Activated CD8-positive, alpha-beta memory T cell treated with anti-CD3 and anti-CD28 coated beads for 24 hours (primary cell): ENCODE data around the gene ACOT13.
"Not testable (repeated sequence)": the region's sequence is repeated elsewhere in the genome, so short reads cannot be mapped to it uniquely, and the experiment has no call there.

Experiments
- DNase-seq: peaks from one replicate; pipeline ENCODE4 v3.0.0-alpha.2; 2020

Gene ACOT13

DNA sequence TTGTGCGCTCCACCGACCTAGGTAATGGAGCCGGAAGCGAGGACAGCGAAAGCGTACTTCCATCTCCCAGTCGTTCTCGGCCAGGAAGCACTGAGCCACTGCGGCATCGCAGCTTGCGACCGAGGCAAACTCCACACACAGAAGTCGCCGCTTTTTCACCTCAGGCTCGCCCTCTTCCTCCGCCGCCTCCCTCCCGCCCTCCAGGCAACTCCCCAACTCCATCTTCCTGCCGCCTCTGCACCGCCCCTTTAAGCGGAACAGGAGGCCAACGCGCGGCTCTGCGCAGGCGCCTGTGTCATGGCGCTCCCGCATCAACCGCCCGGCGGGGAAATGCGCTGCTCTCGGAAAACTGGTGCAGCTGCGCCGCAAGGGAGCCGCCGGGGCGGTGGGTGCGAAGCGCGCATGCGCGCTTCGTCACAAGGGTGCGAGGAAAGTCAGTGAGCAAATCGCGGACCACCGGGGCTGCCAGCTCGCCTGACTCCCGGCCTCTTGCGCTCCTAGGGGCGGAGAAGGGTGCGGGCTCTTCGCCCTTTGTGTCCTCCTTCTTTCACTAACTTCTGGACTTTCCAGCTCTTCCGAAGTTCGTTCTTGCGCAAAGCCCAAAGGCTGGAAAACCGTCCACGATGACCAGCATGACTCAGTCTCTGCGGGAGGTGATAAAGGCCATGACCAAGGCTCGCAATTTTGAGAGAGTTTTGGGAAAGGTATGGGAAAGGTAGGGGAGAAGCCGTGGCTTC, at the start of gene ACOT13, which contains the start of gene TDP2:
TSS of gene ACOT13 (plus strand) at position 437 of the 737 bp plus-strand sequence. CDS start at position 624, 187 bp downstream.
TSS of gene TDP2 (minus strand) at position 259 of the 737 bp plus-strand sequence. CDS start at position 222, 37 bp downstream.
- DNase-seq = peak; percentile 96

DNA sequence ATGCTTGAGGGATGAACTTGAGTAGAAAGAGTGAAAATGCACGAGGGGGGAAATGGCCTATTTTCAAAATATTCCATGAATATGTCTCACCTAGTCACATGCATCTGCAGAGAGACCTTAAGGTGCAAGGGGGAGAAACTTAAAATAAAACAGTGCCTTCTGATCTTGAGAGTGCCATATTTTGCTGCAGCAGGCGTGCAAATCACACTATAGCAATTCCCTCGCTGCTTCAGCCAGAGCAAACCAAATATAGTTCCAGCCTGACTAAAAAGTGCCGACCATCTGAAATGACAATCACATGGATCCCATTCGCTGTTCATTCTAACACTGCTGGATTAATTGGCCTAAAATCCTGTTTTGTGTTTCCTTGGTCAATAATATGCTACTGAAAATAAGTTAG, 47.2 kb upstream of the ACOT13 start:
- DNase-seq = no peak

DNA sequence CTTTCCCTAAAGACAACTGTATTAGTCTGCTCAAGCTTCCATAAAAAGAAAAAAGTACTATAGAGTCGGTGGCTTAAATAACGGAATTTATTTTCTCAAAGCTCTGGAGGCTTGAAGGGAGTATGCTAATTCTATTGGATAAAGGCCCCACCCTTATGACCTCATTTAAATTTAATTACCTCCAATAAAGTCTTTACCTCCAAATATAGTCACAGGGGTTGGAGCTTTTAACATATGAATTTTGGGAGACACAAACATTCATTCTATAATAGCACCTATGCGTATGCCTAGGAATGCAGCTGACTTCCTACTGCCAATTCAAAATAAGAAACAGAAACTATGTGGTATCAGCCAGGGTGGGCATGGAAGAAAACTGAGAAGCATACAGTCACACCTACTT, 46.2 kb upstream of the ACOT13 start:
- no peak for DNase-seq

DNA sequence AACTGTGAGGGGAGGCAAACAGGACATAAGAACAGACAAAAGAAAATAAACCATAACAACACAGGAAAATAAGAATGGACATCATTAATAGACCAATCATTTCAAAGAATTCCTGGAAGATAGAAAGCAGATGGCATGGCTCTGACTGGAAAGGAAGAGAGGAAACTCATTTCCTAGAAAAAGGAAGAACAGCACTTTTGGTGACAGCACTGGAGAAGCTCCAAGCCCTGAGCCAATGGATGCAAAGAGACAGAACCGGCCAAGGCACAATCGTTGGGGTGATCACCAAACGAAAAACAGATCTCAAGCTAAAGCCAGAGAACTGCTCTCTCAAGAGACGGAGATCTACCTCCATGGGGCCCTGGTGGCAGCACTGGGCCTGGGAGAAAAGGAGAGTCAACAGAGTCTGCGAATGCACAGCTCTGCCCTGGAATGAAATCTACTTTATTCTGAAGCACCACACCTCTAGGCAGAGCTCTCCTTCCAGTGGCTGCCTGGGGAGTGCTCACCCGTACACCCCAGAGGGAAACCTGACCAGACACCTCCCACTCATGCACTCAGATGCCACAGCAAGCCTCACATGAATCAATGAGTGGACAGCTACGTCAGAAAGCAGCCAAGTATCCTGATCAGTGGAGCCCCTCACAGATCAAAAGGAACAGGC, 45.1 kb upstream of the ACOT13 start:
- no peak for DNase-seq

DNA sequence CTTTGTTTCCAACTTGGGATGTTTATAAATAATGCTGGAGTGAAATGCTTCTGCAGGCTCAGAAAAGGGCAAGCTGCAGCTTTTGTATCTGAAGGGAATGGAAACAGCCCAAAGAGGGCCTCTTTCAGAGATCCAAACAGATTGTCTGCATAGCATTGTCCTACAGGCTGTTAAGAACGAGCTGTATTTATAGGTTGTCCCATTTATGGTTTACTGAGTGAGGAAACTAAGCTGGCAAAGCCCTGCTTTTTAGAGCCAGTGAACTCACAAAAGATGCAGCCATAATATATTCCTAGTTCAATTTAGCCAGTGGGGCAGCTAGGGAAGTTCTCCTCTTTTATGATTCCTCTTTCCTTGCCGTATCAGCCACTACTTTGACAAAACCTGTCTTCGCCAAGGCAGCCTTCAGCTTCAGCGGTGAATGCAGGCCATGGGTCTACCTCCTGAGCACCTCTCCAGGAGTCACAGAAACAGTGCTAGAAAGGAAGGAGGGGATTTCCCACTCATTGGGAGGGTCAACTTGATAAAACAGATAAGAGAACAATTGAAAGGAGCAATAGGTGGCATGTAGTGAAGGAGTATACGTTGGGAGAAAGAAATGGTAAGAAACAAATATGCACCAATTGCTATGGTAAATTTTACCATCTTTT, 35.9 kb upstream of the ACOT13 start:
- DNase-seq = no peak

DNA sequence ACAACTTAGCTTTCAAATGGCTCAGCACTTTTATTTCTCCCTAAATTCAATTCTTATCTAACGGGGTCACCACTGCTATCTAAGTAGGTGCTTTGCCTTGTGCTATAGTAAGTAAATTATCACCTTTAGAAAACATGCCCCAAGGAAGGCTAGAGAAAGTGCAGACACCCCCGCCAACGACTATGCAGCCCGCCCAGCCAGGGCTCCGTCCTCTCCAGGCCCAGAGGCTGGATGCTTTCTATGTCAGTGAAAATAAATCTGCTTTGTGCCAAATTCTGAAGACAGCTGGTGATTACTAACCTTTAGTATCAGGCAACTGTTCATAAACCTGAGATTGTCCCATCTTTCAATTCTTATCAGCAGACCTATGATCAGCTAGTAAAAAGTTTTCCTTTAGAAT, 35.2 kb upstream of the ACOT13 start:
- DNase-seq = no peak

DNA sequence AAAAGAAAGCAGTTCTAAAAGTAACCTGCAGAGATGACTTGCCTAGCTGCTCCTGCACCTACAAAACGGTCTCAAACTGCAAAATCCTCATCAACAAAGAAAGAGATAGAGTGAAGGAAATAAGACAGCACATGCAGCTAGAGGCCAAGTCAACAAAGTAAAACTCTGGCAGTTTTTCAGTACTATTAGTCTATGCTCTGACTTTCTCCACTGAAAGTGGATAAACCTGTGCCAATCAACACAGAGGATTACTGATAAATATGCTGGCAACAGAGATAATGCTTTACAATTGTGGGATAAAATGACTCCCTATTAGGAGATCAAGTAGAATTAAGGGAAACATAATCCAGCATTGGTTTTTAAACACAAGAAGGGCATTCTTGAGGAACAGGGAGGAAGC, 34.3 kb upstream of the ACOT13 start:
- no peak for DNase-seq

DNA sequence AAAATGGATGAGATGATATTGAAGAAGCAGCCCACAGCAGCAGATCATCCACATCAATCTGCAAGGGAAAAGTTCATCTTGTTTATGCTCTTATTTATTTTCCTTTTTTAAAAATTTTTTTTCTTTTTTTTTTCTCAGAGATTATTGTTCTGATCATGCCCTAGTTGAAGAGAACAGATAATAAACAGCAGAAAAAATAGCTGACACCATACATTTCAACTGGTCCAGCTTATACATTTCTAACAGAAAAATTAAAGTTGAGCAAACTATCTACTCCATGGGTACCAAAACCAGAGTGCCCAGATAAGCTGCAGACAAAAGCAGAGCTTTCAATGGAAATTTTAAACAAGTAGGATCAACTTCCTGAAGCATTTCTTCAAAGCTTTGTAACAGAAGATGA, 30.2 kb upstream of the ACOT13 start:
- no peak for DNase-seq

DNA sequence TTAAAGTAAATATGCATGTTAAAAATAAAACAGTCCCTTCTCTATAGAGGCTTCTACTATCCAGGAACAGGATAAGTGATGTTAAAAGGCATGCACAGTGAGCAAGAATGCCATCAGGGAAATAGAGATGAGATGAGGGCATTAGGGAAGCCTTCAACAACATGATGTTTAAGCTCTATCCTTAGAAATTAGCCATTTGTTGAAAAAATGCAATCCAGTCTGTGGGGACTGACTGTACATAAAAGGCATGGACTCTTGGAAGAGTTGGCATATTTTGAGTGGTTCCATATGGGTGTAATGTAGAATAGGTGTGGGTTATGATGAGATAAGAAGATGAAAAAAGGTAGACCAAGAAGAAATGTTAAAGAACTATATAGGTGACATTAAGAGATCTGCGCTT, 26.7 kb upstream of the ACOT13 start:
- no peak for DNase-seq

DNA sequence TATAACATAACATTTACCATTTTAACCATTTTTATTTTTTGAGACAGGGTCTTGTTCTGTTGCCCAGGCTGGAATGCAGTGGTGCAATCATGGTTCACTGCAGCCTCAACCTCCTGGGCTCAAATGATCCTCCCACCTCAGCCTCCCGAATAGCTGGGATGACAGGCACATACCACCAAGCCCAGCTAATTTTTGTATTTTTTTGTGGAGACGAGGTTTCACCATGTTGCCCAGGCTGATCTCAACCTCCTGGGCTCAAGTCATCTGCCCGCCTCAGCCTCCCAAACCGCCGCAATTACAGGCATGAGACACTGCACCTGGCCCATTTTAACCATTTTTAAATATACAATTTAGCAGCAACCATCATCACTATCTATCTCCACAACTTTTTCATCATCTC, 26.2 kb upstream of the ACOT13 start:
- not testable (repeated sequence) for DNase-seq

DNA sequence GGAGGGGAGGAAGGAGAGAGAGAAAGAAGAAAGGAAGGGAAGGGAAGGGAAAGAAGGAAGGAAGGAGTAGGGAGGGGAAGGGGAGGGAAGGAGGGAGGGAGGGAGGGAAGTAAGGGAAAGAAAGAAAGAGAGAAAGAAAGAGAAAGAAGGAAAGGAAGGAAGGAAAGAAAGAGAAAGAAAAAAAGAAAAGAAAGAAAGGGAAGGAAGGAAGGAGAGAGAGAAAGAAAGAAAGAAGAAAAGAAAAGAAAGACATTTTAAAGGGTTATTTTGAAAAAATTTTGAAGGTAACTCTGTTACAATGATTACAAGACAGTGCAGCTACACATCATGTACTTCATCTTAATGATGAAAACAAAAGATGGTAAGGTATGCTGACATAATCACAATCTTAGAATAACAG, 24.8 kb upstream of the ACOT13 start:
- no peak for DNase-seq

DNA sequence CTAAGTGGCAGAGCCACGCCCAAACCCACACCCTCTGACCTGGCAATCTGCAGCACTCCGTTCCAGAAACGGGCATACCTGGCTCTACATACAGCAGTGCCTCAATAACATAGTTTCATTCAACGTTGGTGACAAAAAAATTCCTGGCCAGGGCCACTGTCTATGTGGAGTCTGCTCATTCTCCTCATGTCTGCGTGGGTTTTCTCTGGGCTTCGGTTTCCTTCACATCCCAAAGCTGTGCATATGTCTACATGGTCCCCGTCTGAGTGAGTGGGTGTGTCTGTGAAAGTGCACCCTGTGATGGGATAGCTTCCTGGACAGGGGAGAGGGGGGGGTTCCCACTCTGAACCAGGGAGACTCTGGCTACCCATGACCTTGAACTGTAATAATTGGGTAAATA, 23.0 kb upstream of the ACOT13 start:
- DNase-seq = no peak

DNA sequence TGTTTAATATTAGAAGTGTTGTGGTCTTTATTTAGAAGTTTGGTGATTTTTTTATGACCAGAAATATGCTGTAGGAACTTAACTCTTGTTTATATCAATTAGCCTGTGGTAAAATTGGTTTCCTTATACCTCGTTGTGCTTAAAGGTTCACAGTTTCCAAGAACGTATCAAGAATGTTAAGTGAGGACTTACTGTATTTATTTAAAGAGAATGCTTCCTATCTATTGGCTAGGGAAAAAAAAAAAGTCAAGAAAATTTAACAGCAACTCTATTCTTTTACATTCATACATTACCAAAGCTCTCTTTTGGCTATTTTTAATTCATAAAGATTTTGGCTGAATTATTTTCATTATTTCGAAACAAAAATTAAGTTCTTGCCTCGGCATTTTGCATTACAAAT, 22.5 kb upstream of the ACOT13 start:
- DNase-seq = no peak

DNA sequence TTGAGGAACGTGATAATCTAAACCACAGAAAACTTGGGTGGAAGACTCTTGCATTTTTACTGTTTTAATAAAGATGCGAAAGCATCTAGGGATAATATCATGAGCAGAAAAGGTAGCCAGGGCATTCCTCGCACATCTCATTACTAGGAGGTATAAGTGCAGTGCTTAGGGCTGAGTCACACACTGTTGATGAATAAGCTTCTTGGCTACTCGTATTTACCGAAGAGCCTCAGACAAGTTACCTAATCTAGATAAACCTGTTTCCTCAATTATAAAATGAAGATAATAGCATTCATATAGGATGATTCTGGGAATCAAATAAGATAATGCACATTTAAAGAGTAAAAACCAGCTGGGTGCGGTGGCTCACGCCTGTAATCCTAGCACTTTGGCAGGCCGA, 20.1 kb upstream of the ACOT13 start:
- no peak for DNase-seq

DNA sequence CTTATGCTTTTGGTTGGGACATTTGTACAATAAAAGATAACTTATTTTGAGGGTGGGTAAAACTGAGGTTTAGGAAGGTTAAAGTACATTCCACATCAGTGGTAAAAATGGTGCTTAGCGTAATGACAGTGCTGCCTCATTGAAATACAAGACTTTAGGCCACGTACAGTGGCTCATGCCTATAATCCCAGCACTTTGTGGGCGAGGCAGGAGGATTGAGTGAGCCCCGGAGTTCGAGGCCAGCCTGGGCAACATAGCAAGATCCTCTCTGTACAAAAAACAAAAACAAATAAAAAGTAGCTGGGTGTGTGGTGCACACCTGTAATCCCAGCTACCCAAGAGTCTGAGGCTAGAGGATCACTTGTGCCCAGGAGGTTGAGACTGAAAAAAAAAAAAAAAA, 18.6 kb upstream of the ACOT13 start:
- no peak for DNase-seq

DNA sequence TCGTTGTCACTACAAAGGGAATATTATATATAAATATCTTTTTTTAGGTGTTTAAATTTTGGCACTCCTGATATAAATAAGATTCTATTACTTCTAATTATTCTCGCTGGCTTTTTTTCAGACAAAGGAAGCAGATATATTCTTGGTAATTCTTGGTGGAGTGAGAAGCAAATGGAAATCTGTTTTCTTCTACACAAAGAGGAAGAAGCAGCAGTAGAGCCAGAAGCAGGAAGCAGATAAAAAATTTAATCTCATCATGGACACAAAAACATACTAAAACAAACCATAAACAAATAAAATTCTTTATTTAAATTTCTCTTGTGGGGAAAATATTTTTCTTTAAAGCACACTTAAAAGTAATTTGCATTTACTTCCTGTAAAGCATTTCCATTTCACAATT, 17.2 kb upstream of the ACOT13 start:
- DNase-seq = no peak

DNA sequence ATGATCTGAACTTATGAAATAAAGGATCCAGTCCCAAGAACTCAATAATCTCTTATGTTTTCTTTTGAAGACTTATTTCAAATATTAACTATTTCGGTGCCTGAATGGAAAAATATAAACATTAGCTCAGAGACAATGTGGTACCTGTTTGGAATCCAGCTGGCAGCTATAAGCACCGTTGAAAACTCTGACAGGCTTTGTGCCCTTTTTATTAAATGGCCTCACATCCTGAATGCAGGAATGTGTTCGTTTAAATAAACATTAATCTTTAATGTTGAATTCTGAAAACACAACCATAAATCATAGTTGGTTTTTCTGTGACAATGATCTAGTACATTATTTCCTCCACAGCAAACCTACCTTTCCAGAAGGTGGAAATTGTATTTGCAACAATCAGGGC, 16.5 kb upstream of the ACOT13 start:
- DNase-seq = no peak

DNA sequence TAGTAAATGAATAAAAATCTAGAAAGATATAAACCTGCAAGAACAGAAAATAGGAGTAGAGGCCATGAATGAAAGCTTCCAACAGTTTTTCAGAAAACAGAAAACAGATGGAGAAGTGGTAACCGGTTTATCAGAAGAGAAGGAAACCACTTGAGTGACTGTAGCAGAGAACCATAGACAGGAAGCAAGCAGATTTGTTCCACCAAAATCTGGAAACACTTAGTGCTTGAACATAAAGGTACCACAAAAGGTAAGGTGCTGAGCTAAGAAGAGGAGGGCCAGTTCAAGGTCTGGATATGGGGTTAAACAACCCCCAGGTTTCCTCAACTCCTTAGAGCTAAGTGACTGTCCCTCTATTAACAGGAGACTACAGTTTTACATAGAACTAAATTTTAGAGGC, 11.7 kb upstream of the ACOT13 start:
- no peak for DNase-seq

DNA sequence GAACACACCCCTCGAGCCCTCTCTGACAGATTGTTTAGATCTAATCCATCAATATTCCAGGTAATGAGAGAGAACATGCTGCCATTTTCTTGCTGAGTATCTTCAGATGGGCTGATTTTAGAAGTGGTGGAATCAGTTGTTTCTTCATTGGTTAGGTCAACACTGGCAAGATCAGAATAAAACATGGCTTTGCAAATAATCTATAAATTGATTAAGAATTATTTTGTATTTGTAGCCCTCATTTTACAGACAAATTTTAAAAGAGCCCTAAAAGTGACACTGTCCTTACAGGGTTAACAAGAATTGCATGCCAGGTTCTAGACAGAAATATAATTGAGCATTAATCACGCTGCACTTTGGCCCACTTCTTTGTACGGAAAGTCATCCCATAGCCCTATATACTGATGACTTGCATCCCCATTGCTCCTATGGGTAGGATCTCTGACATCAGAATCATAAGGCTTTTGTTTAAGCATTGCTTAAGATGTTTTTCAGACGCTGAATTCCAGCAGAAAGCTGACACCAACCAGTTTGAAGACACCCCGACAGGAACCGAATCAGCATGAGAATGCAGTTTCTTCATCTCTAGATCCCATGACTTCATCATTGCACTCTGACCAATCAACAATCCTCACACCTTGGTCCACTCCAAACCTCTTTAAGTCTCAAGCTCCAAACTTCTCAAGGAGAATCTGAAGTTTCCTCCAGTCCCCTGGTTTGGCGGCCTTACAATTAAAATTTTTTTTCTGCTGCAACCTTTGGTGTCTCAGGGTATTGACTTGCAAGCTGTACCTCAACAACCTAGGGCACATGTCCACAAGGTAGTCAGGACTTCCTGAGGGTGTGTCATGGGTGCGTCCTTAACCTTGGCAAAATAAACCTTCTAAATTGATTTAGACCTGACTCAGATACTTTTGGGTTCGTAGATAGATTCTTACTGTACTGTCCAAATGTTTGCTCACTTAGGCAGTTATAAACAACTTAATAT, 8.0 kb upstream of the ACOT13 start:
- no peak for DNase-seq

DNA sequence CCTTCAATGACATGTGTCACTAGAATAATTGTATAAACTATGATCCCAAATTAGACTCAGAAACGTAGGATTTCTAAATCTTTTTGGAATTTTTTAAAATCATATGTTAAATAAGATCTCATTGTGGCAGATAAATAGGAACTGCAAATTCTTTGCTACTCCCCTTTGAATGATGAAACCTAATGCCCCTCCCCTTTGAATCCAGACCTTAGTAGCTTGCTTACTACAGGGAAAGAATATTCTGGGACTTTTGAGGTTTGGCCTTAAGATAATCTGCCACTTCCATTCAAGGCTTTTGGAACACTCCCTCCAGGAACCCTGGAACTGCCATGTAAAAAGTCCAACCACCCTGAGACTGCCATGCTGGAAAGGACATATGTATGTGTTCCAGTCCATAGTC, 7.3 kb upstream of the ACOT13 start:
- no peak for DNase-seq

DNA sequence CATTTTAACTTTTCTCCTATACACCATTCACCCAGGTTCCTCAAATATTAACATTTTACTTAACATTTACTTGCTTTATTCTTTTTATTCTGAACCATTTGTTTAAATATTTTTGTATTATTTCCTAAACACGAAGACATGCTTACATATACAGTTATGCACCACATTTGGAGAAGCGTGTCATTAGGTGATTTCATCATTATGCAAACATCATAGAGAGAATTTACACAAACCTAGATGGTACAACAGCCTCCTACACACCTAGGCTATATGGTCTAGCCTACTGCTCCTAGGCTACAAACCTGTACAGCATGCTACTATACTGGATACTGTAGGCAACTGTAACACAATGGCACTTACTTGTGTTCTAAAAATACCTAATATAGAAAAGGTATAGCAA, 6.8 kb upstream of the ACOT13 start:
- DNase-seq = no peak

DNA sequence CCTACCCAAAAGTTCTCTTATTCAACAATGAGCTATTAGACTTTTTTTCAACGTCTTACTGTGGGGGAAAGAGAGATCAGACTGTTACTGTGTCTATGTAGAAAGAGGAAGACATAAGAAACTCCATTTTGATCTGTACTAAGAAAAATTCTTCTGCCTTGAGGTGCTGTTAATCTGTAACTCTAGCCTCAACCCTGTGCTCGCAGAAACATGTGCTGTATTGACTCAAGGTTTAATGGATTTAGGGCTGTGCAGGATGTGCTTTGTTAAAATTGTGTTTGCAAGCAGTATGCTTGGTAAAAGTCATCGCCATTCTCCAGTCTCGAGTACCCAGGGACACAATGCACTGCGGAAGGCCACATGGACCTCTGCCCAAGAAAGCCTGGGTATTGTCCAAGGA, 5.1 kb upstream of the ACOT13 start:
- not testable (repeated sequence) for DNase-seq

DNA sequence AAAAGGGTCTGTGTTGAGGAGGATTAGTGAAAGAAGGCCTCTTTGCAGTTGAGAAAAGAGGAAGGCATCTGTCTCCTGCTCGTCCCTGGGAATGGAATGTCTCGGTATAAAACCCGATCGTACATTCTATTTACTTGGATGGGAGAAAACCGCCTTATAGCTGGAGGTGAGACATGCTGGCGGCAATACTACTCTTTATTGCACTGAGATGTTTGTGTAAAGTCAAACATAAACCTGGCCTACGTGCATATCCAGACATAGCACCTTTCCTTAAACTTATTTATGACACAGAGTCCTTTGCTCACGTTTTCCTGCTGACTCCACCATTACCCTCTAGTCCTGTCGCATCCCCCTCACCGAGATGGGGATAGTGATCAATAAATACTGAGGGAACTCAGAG, 4.6 kb upstream of the ACOT13 start:
- DNase-seq = no peak
